NCI-H748 (cell line): ENCODE data around the gene FOLH1.
"Not testable (repeated sequence)": the region's sequence is repeated elsewhere in the genome, so short reads cannot be mapped to it uniquely, and the experiment has no call there.

ENCODE experiments used
- DNase-seq: peaks from one replicate; lab custom pipeline; 2025; ENCODE audit not compliant: unreplicated experiment; lab: John Stamatoyannopoulos, UW

FOLH1 gene

DNA sequence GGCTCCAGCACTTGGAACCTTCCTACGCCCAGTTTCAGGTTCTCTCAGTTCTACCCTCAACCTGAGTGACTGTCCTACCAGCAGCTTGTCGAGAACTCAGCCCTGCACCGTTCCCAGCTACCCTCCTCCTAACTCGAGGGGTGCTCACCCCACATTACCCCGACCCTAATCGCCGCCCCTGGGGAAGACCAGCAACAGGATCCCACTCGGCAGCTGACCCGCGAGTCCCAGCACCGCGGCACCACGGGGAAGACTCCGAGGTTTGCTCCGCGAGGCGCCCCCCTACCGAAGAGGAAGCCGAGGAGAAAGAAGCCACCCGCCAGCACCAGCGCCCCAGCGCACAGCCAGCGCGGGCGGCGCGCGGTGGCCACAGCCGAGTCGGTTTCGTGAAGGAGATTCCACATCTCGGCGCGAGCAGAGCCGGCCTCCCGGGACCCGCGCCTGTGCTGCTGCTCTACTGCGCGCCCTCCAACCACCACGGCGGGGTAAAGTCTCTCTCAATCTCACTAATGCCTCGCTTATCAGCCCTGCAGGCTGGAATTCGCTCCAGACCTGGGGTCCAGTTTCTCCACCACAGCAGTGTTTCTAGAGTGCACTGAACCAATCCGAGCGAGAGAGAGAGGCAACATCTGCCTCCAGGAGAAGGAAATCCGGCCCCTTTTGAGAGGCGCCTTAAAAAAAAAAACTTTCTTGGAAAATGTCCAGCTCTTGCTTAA is at the start of gene FOLH1:
FOLH1 (minus strand) TSS at position 597 of the 716 bp plus-strand sequence; CDS start at position 404, 193 bp downstream.
- DNase-seq: peak; percentile 31

GRCh38 chr11:49255148-49255547 is 46.7 kb upstream of the FOLH1 start:
- not testable (repeated sequence) for DNase-seq

DNA sequence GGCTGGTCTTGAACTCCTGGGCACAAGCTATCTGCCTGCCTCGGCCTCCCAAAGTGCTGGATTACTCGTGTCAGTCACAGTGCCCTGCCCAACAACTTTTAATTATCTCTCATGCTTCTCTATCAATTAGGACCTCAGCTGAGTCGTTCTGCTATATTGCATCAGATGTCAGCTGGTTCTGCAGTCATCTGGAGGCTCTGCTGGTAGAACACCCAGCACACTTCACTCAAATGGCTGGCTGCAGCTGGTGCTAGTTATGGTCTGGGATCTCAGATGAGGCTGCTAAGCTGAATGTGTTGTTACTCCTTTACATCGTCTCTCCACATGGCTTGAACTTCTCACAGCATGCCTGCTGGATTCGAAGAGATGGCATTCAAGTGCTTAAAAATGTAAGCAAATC is 42.8 kb upstream of the FOLH1 start:
- not testable (repeated sequence) for DNase-seq

DNA sequence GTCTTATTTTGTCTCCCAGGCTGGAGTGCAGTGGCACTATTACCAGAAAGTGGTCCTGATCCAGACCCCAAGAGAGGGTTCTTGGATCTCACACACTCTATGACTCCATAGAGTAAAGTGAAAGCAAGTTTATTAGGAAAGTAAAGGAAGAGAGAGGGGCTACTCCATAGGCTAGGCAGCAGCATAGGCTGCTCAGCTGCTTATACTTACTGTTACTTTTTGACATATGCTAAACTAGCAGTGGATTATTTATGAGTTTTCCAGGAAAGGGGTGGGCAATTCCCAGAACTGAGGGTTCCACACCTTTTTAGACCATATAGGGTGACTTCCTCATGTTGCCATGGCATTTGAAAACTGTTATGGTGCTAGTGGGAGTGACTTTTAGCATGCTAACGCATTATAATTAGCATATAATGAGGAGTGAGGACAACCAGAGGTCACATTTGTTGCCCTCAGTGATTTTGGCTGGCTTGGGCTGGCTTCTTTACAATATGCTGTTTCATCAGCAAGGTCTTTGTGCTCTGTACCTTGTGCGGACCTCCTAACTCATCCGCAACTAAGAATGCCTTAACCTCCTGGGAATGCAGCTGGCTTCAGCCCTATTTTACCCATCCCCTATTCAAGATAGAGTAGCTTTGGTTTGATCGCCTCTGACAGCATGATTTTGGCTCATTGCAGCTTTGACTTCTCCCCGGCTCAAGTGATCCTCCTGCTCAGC is 42.2 kb upstream of the FOLH1 start:
- DNase-seq: not testable (repeated sequence)

DNA sequence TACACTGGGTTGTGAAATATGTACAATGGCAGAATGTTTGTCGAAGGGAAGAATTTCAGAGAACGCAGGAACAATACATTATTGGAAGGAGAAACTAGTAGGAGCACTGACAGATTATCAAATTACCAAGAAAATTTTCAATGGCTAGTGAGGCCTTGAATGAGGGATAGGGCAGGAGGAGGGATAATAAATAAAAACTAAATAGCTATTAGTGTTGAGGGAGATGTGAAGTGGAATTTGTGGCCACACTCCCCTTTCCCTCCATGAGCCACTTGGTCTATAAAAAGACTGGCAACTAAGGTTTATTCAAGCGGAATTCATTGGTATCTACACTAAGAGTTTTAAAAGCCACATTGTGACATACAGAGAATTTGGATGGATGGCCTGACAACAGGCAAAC is 41.0 kb upstream of the FOLH1 start:
- DNase-seq: not testable (repeated sequence)

DNA sequence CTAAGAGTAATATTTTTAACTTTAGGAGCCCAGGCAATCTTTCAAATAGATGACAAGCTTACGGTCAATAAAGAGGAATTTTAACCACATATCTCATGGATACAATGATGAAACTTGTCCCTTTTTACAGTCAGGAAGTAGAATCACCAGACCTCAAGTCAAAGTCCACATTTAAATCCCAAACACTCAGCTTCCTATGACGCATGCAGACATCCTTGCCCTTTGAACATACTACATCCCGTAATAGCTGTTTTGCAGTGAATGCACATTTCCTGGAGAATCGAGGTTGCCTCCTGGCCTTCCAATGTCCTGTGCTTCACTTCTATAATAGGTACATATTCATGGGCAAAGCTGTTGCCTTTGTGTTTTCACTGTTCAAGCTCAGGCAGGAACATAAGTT is 25.3 kb upstream of the FOLH1 start:
- not testable (repeated sequence) for DNase-seq

- not testable (repeated sequence) for DNase-seq
Observed at GRCh38 chr11:49233019-49233418, 24.6 kb upstream of the FOLH1 start.

DNA sequence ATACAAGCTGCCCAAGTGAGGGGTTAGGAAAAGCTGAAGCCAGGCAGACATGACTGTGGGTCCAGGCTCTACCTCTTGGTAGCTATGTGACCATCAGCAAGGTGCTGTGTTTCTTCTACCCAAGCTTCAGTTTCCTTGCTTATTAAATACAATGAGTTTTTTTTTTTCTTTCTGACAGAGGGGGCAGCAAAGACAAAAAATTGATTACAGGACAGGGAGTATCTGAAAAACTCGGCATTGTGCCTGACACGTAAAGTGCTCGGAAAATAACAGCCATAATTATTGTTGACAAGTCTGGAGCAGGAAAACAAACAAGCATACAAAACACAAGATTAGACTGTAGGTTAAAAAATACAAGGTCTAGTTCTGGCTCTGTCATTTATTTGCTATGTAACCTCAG is 23.3 kb upstream of the FOLH1 start:
- not testable (repeated sequence) for DNase-seq

- not testable (repeated sequence) for DNase-seq
Observed at GRCh38 chr11:49230534-49230933, 22.1 kb upstream of the FOLH1 start.

GRCh38 chr11:49230001-49230400 is 21.6 kb upstream of the FOLH1 start:
- not testable (repeated sequence) for DNase-seq

DNA sequence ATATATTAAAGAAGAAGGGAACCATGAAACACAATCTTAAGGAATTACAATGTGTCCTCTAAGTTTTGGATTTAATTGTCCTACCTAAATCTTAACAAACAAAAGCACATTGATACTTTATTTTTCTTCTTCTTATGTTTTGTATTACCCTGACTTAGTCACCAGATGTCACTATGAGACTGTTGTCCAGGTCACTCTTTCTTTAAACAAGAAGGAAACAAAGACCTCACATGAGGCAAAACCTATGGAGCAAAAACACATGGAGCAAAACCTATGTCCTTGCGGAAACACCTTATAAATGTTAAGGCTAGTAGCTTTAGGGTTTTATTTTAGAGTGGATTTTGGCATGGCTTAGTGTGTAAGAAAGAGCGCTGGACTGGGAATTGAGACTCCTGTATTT is 20.7 kb upstream of the FOLH1 start:
- peak; percentile 5 for DNase-seq

DNA sequence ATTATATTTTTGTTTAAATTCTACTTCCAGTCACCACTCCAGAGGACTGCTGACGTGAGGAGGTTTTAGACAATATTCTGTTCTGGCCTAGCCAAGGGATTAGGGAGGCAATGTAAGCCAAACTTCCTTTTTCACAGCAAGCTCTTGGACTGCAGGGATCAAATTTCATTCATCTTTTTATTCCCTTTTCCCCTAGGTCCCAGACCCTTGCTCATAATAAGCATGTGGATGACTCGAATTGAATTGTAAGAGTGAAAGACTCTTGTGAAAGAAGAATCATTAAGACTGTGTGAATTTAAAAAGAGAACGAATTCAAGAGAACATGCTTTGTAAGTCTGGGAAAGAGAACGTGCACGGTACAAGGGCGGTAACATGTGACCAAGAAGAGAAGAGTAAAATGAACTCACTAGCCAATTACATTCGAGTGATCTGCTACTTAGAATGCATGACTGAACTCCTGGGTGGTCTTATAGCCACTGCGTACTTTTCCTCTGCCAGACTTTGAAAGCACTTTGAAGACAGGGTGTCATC is 16.9 kb upstream of the FOLH1 start:
- DNase-seq: not testable (repeated sequence)

DNA sequence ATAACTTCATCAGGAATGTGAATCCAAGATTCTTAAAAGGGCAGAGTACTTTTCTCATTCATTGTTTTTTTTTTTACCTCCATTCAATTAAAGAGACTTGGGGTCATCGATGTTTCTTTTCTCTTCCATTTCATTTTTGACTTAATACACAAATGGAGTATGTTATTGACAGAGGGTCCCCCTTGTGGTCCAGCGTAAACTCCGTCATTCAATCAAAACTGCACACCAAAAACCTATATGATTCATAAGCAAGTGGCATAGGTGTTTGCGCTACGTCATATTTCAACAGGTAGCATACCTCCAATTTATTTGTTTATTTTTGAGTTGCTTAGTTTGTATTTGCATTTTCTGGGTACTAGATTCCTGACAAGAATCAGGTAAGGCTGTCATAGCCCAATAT is 12.7 kb upstream of the FOLH1 start:
- DNase-seq: no peak

DNA sequence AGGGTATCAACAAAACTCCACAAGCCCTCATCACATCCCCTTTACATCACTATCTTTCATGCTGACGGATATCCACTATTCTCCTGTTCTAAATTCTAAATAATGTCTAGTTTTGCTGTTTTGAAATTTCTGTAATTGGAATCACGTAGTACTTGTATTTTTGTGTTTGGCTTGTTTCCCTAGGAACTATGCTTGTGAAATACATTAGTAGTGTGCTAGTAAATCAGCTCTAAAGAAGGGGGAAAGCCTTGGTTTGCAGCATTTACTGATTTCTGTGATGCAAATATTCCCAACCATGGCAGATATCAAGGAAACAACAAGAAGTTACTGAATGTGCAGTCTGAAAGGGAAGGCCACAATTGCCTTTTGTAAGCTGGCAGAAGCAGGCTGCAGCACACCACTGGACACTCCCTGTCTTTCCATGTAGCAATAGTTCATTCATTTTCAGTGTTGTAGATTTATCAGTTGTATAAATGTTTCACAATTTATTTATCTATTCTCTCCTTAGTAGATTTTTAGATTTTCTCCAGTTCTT is 4.7 kb upstream of the FOLH1 start:
- DNase-seq: no peak

GRCh38 chr11:49206999-49207398 is 1.4 kb downstream of the FOLH1 start:
- not testable (repeated sequence) for DNase-seq

DNA sequence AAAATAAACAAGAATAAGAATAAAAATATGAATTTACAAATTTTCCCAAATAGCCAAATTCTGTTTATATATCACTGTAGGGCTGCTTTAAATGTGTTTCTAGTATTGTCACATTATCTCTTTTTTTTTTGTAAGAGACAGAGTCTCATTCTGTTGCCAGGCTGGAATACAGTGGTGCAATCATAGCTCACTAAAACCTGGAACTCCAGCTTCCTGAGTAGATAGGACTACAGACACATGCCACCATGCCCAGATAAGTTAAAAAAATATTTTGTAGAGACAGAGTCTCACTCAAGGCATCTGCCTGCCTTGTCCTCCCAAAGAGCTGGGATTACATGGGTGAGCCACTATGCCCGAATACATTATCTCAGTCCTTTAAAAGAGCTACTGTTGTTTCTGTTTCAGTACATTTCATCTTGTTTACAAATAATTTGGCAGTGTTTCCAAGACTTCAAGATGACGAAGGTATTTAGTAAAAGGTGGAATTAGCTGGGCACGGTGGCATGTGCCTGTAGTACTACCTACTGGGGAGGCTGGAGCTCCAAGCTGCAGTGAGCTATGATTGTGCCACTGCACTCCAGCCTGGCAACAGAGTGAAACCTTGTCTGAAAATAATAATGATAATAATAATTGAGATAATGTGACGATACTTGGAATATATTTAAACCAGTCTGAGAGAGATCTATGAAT is 6.0 kb downstream of the FOLH1 start:
- no peak for DNase-seq

DNA sequence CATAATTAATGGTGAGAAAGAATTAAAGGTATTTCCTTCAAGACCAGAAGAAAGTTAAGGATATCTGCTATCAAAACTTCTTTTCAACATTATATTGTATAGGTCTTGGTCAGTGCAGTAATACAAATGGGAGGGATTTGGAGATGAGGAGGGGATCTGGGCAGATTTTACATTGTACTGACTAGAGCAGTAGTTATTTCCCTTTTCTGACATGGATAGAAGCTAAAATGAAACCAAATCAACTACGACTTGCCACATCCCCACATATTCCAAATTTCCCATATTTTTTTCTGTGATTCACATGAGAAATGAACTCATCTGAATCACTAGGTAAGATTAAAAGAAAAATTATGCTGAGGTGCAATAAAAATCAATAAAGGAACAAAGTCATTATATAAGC is 11.6 kb downstream of the FOLH1 start:
- DNase-seq: not testable (repeated sequence)

DNA sequence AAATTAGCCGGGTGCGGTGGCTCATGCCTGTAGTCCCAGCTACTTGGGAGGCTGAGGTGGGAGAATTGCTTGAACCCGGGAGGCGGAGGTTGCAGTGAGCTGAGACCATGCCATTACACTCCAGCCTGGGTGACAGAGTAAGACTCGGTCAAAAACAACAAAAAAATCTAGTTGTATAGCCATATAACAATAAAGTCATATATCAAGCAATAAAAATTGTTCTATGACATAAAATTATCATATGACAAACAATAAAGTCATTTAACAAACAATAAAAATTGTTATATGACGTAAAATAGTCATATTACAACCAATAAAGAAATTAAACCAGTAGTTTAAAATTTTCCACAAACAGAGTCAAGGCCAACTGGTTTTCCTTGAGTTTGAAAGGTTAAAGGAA is 12.4 kb downstream of the FOLH1 start:
- DNase-seq: not testable (repeated sequence)

DNA sequence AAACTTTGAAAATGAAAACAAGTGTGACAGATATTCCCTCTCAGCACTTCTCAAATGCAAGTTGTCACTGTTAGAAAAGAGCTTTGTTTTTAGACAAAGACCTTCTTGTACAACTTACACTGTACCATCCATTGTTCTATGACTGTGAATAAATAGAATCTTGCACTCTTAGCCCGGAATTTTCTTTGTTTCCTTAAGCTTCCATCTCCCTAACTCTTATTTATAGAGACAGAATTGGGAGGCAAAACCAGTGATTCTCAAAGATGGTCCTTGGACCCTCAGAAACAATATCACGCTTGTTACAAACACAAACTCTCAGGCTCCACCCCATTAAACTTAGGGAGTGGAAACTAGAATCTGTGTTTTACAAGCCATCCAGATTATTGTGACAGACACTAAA is 18.1 kb downstream of the FOLH1 start:
- DNase-seq: not testable (repeated sequence)

- DNase-seq: not testable (repeated sequence)
Observed at GRCh38 chr11:49186225-49186624, 22.2 kb downstream of the FOLH1 start.

DNA sequence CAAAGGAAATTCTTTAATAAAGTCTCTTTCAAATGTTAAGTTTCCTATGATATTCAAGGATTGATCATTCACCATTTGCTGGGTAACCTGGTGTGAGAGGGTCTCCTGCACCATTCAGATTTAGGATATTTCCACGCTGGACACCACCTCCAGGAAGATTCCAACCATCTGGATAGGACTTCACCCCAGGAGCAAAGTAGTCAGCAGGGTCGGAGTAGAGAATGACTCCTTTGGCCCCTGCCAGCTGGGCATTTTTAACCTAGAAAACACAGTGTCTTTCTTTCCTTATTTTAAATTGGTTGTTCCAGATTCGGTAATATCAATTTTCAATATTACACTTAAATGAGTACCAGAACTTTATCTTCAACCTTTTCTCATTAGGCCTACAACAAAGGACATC is 22.8 kb downstream of the FOLH1 start:
- DNase-seq: not testable (repeated sequence)
